GM23338 (cell line): ENCODE results near the gene CCNQ. TPM values are rescaled to one million over a fixed set of nuclear protein-coding genes. Genes with fewer than 3 reads are reported as not detected.

Source experiments
- ATAC-seq: fragments of 200-7000 bp; cut with Tn5 transposase; 3 replicates; pipeline ENCODE4 v1.9.1; 2020
- DNase-seq: peaks from one replicate; pipeline ENCODE4 v3.0.0-alpha.2; 2015; ENCODE audit warnings: low spot score
- H2AFZ ChIP-seq: fragments of 200-600 bp; sonication (generic); 2 replicates; pipeline ENCODE4 v1.8.0; 2016; ENCODE audit warnings: antibody characterized with exemption, mild to moderate bottlenecking, moderate library complexity
- H3F3A ChIP-seq: fragments of 200-600 bp; sonication (generic); replicated peaks from 2 replicates; pipeline ENCODE4 v1.8.0; 2017; ENCODE audit warnings: antibody characterized with exemption, mixed run types, low read depth
- H3K27ac ChIP-seq: fragments of 200-600 bp; sonication (generic); 2 replicates; pipeline ENCODE4 v1.6.1; 2016; ENCODE audit warnings: low read depth
- H3K27me3 ChIP-seq: fragments of 200-600 bp; sonication (generic); 2 replicates; pipeline ENCODE4 v1.8.0; 2016; ENCODE audit warnings: mild to moderate bottlenecking, mixed run types, moderate library complexity; ENCODE audit not compliant: insufficient read depth
- H3K36me3 ChIP-seq: fragments of 200-600 bp; sonication (generic); 2 replicates; pipeline ENCODE4 v1.8.0; 2016; ENCODE audit warnings: mild to moderate bottlenecking; ENCODE audit not compliant: insufficient read depth
- H3K4me1 ChIP-seq: fragments of 200-600 bp; sonication (generic); 2 replicates; pipeline ENCODE4 v1.8.0; 2016; ENCODE audit warnings: mild to moderate bottlenecking, moderate library complexity; ENCODE audit not compliant: insufficient read depth
- H3K4me2 ChIP-seq: fragments of 200-600 bp; sonication (generic); 2 replicates; pipeline ENCODE4 v1.7.1; 2017; ENCODE audit warnings: mixed run types
- H3K4me3 ChIP-seq: fragments of 200-600 bp; sonication (generic); 2 replicates; pipeline ENCODE4 v1.6.1; 2016; ENCODE audit warnings: mixed run types
- H3K79me2 ChIP-seq: fragments of 200-600 bp; sonication (generic); replicated peaks from 2 replicates; pipeline ENCODE4 v1.8.0; 2017; ENCODE audit warnings: mild to moderate bottlenecking; ENCODE audit not compliant: insufficient read depth
- H3K9me2 ChIP-seq: fragments of 200-600 bp; sonication (generic); 2 replicates; pipeline ENCODE4 v1.8.0; 2017; ENCODE audit not compliant: insufficient read depth
- H4K20me1 ChIP-seq: fragments of 200-600 bp; sonication (generic); replicated peaks from 2 replicates; pipeline ENCODE4 v1.8.0; 2017; ENCODE audit warnings: mild to moderate bottlenecking; ENCODE audit not compliant: insufficient read depth
- H3K27ac Mint-ChIP-seq: 2 replicates; pipeline ENCODE4 v1.8.0; 2020; ENCODE audit warnings: inconsistent platforms, mild to moderate bottlenecking, moderate library complexity, mixed read lengths
- H3K27me3 Mint-ChIP-seq: 3 replicates; pipeline ENCODE4 v1.8.0; 2022; ENCODE audit warnings: low read depth, mild to moderate bottlenecking, moderate library complexity, mixed read lengths, inconsistent platforms; ENCODE audit not compliant: insufficient read depth, poor library complexity
- H3K36me3 Mint-ChIP-seq: 3 replicates; pipeline ENCODE4 v1.8.0; 2021; ENCODE audit warnings: low read depth, mild to moderate bottlenecking, inconsistent platforms, moderate library complexity, mixed read lengths
- H3K4me1 Mint-ChIP-seq: 3 replicates; pipeline ENCODE4 v1.8.0; 2020; ENCODE audit warnings: mild to moderate bottlenecking, inconsistent platforms, mixed read lengths
- H3K4me3 Mint-ChIP-seq: 3 replicates; pipeline ENCODE4 v1.8.0; 2021; ENCODE audit warnings: moderate library complexity, mild to moderate bottlenecking, inconsistent platforms, mixed read lengths
- H3K9me3 Mint-ChIP-seq: 3 replicates; pipeline ENCODE4 v1.8.0; 2020; ENCODE audit warnings: moderate library complexity, mild to moderate bottlenecking, inconsistent platforms, mixed read lengths
- CREB1 ChIP-seq: fragments of 250-450 bp; sonication (Bioruptor Pico); IDR thresholded peaks from 2 replicates; pipeline ENCODE4 v1.5.0; 2020; ENCODE audit warnings: low read depth, mild to moderate bottlenecking, moderate library complexity
- NANOG ChIP-seq: IDR thresholded peaks from 2 replicates; pipeline ENCODE4 v1.6.1; 2016; ENCODE audit warnings: antibody characterized with exemption, borderline replicate concordance
- POLR2AphosphoS5 ChIP-seq: IDR thresholded peaks from 2 replicates; pipeline ENCODE4 v1.6.1; 2016; ENCODE audit warnings: antibody characterized with exemption, low read depth
- REST ChIP-seq: IDR thresholded peaks from one replicate; pipeline ENCODE4 v1.6.1; 2018; ENCODE audit warnings: antibody characterized with exemption; ENCODE audit not compliant: unreplicated experiment
- STAT1 ChIP-seq: IDR thresholded peaks from one replicate; pipeline ENCODE4 v1.6.1; 2016; ENCODE audit warnings: antibody characterized with exemption; ENCODE audit not compliant: unreplicated experiment
- ZNF114 ChIP-seq: fragments of 250-450 bp; sonication (Bioruptor Pico); IDR thresholded peaks from 2 replicates; pipeline ENCODE4 v1.5.0; 2020; ENCODE audit warnings: mild to moderate bottlenecking, moderate library complexity
- polyA plus RNA-seq: library from polyadenylated mRNA; unstranded; fragments of >200 nt; fragmentation: Nextera tagmentation; extraction: Ambion mirVana; gene quantifications from 2 replicates; pipeline ENCODE4 v1.2.1, GENCODE V29; 2016
- total RNA-seq: library from RNA; depleted of rRNA; stranded (reverse); fragments of >200 nt; shearing (Covaris generic); gene quantifications from 2 replicates; pipeline ENCODE4 v1.2.3, GENCODE V29; 2014
- TF ChIP-seq, protein P1 (sequence below): IDR thresholded peaks from 2 replicates; pipeline ENCODE4 v1.6.1; 2016; ENCODE audit warnings: antibody characterized with exemption
- TF ChIP-seq, protein P2 (sequence below), 2 experiments: fragments of 200-600 bp in 1 of 2; sonication (generic) in 1 of 2; conservative IDR thresholded peaks; 2 replicates each; pipeline versions ENCODE4 v1.5.1 to v1.6.1; 2016 to 2017; ENCODE audit warnings: antibody characterized with exemption in 2 of 2, low read depth in 2 of 2, mild to moderate bottlenecking in 2 of 2, moderate library complexity in 1 of 2

Gene CCNQ
- total and polyA plus RNA-seq, 2 experiments from 2014 or later: 19.4 to 30.2 TPM

DNA sequence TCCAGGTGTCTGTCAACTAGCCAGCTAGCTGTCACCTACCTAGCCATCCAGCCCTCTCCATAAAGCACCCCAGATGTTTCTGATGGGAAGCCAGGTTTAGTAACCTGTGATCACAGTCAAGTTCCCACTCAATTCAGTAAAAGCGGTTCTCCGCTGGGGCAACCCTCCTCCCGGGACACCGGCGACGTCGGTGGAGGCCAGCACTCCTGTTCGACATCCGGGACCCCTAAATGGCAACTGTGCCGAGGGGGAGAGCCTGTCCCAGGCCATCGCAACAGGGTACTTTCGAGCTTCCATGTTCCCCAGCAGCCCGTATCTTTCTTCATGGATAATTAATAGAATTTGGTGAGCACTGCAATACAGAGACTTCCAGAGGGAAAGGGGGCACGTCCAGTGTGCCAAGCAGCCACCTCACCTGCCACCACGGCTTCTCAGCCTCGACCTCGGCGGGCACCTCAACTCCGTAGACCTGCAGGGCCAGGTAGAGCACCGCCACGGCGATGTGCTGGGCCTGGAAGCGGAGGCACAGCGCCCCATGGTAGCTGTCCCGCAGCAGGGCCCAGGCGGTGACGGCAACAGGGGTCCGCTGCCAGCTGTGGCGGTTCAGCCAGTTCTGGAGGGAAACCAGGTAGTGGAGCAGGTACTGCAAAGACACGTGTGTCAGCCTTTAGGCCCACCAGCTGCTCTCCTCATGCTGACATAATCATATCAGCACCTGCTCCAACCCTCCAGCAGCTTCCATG, 6.7 kb downstream of the CCNQ start:
- no peaks in the 10 kb centered on the region for H3K4me1 ChIP-seq
- Mint-ChIP-seq H3K27ac (no peak overlapping the region), H3K36me3 (peaks cover 11% of the 10 kb centered on the region; the same call in 2 of the 3 replicates), H3K9me3 (no peaks in the 10 kb centered on the region), H3K4me3 (no peak overlapping the region), H3K27me3 (no peaks in the 10 kb centered on the region), H3K4me1 (no peaks in the 10 kb centered on the region)
- no peaks in the 10 kb centered on the region; the same call in 1 of the 2 replicates for H4K20me1 ChIP-seq
- no peaks in the 10 kb centered on the region for H3F3A ChIP-seq
- TF ChIP-seq, protein P1, sequence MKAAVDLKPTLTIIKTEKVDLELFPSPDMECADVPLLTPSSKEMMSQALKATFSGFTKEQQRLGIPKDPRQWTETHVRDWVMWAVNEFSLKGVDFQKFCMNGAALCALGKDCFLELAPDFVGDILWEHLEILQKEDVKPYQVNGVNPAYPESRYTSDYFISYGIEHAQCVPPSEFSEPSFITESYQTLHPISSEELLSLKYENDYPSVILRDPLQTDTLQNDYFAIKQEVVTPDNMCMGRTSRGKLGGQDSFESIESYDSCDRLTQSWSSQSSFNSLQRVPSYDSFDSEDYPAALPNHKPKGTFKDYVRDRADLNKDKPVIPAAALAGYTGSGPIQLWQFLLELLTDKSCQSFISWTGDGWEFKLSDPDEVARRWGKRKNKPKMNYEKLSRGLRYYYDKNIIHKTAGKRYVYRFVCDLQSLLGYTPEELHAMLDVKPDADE: no peak
- TF ChIP-seq STAT1: no peak
- H3K4me3 ChIP-seq: no peak overlapping the region
- no peak overlapping the region for H3K4me2 ChIP-seq
- no peak for ATAC-seq
- DNase-seq: no peak
- H3K36me3 ChIP-seq: no peaks in the 10 kb centered on the region; the same call in 1 of the 2 replicates
- no peak overlapping the region for H2AFZ ChIP-seq
- no peaks in the 10 kb centered on the region for H3K27me3 ChIP-seq
- no peaks in the 10 kb centered on the region for H3K9me2 ChIP-seq
- H3K79me2 ChIP-seq: peaks cover 5% of the 10 kb centered on the region
- H3K27ac ChIP-seq: no peak overlapping the region

DNA sequence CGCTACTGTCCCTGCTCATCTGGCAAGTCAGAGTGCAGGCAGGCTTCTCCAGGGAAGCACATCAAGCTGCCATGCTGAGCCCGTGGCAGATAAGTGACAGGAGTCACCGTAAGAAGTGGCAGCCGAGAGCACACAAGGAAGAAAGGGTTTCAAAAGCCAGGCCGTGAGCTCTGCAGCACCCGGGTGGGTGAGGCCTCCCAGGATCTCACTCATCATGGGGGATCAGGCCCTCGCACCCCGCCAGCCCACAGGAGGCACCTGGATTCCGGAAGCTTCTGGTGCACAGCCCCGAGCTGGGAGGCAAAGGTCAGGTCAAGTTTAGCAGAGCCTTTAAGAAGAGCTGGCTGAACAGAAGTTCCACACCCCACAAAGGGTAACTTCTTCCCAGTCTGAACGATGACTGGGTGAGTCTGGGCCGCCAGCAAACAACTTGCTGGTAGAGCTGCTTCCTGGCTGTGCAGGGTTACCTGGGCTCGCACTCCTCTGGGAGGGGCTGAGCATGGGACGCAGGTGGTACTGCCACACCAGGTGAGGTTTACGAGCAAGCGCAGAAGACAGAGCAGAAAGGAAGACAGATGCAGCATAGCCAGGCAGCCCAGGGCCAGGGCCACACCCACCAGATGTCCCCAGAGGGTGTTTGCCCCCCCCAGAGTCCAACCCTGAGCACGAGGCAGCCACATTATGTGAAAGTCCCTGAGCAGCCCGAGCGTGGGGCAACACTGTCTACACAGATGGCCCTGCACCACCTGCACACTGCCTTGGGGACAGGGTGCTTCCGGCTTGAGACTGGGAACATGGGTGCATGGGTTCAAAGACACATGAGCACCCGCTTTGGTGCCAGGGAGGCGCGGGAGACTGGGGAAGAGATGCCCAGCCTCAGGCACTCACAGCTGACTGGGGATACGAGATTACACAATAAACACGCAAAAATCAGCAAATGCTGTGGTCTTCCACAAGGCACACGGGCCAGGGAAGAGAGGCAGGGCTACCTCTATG, 7.7 kb downstream of the CCNQ start:
- Histone ChIP-seq H3K4me2 (no peak overlapping the region), H3K9me2 (no peaks in the 10 kb centered on the region), H3K4me3 (no peak overlapping the region), H4K20me1 (no peaks in the 10 kb centered on the region), H3K27me3 (no peaks in the 10 kb centered on the region), H2AFZ (no peak overlapping the region), H3K27ac (no peak overlapping the region), H3K4me1 (no peaks in the 10 kb centered on the region), H3K79me2 (no peaks in the 10 kb centered on the region), H3K36me3 (no peaks in the 10 kb centered on the region; the same call in 1 of the 2 replicates), H3F3A (no peaks in the 10 kb centered on the region)
- Mint-ChIP-seq H3K36me3 (peaks cover 14% of the 10 kb centered on the region; the same call in 2 of the 3 replicates), H3K9me3 (no peaks in the 10 kb centered on the region; the same call in 2 of the 3 replicates), H3K4me3 (no peak overlapping the region), H3K27me3 (no peaks in the 10 kb centered on the region), H3K27ac (no peak overlapping the region), H3K4me1 (no peaks in the 10 kb centered on the region)
- DNase-seq: no peak
- ATAC-seq: no peak
- TF ChIP-seq NANOG (no peak), REST (no peak), STAT1 (no peak), POLR2AphosphoS5 (no peak), ZNF114 (CRISPR knock-in tag) (no peak), CREB1 (CRISPR knock-in tag) (no peak)
- TF ChIP-seq, protein P2, sequence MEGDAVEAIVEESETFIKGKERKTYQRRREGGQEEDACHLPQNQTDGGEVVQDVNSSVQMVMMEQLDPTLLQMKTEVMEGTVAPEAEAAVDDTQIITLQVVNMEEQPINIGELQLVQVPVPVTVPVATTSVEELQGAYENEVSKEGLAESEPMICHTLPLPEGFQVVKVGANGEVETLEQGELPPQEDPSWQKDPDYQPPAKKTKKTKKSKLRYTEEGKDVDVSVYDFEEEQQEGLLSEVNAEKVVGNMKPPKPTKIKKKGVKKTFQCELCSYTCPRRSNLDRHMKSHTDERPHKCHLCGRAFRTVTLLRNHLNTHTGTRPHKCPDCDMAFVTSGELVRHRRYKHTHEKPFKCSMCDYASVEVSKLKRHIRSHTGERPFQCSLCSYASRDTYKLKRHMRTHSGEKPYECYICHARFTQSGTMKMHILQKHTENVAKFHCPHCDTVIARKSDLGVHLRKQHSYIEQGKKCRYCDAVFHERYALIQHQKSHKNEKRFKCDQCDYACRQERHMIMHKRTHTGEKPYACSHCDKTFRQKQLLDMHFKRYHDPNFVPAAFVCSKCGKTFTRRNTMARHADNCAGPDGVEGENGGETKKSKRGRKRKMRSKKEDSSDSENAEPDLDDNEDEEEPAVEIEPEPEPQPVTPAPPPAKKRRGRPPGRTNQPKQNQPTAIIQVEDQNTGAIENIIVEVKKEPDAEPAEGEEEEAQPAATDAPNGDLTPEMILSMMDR (conservative IDR thresholded peaks at IDR 0.05; ENCODE audit: low read depth in 2 of 2): no peak
